Mammary epithelial cell (primary cell): Measurements from ENCODE around the gene EHF.

ENCODE experiments used
- EZH2 ChIP-seq: IDR thresholded peaks from 2 replicates; pipeline ENCODE4 v1.6.1; 2012; ENCODE audit warnings: low read length, inconsistent platforms, borderline replicate concordance
- TF ChIP-seq, protein P1 (sequence below), 2 donors: IDR thresholded peaks in 1 of 2; conservative IDR thresholded peaks in 1 of 2; 2 replicates each; pipeline ENCODE4 v1.5.1; 2011 to 2012; ENCODE audit warnings: inconsistent platforms in 2 of 2, low read length in 2 of 2, mild to moderate bottlenecking in 2 of 2, control low read depth in 1 of 2, low read depth in 1 of 2; ENCODE audit not compliant: insufficient read depth in 1 of 2; ENCODE audit errors: extremely low read depth in 1 of 2

- TF ChIP-seq, protein P1, sequence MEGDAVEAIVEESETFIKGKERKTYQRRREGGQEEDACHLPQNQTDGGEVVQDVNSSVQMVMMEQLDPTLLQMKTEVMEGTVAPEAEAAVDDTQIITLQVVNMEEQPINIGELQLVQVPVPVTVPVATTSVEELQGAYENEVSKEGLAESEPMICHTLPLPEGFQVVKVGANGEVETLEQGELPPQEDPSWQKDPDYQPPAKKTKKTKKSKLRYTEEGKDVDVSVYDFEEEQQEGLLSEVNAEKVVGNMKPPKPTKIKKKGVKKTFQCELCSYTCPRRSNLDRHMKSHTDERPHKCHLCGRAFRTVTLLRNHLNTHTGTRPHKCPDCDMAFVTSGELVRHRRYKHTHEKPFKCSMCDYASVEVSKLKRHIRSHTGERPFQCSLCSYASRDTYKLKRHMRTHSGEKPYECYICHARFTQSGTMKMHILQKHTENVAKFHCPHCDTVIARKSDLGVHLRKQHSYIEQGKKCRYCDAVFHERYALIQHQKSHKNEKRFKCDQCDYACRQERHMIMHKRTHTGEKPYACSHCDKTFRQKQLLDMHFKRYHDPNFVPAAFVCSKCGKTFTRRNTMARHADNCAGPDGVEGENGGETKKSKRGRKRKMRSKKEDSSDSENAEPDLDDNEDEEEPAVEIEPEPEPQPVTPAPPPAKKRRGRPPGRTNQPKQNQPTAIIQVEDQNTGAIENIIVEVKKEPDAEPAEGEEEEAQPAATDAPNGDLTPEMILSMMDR (conservative IDR thresholded peaks at IDR 0.05 in 1 of 2, IDR thresholded peaks at IDR 0.05 in 1 of 2; ENCODE audit: extremely low read depth in 1 of 2, insufficient read depth in 1 of 2, low read depth in 1 of 2, low read length in 2 of 2), result no peak
- TF ChIP-seq EZH2, result no peak
Observed at GRCh38 chr11:34682825-34683224, 61.9 kb downstream of the EHF start.
